ENCODE data around the gene C14orf93.

C14orf93 gene

DNA sequence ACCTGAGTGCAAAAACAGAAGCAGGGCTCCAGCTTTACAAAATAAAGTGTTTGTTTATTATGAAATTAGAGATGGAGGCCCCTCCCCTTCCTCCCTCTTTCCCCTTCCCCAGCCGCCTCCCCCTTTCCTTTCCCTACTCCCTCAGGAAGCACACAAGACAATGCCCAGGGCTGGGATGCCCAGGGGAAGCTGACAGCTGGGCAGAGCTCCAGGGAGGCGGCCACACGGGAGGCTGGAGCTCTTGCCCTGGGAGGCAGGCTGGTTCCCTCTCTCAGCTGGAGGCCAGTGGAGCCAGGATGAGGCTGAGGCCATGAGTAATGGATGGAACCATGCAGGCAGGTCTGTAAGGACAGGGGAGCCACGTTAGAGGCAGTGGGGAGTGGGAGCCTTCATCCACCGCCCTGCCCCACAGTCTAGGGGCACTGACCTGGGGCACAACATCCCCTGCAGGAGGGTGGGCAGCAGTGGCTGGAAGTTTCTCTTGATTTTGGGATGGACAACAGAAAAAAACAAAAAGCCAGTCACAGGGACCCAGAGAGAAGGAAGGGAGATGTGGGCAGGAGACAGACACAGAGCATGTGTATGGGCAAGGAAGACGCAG is 37.2 kb upstream of the C14orf93 start:
- no peak for DNase-seq

DNA sequence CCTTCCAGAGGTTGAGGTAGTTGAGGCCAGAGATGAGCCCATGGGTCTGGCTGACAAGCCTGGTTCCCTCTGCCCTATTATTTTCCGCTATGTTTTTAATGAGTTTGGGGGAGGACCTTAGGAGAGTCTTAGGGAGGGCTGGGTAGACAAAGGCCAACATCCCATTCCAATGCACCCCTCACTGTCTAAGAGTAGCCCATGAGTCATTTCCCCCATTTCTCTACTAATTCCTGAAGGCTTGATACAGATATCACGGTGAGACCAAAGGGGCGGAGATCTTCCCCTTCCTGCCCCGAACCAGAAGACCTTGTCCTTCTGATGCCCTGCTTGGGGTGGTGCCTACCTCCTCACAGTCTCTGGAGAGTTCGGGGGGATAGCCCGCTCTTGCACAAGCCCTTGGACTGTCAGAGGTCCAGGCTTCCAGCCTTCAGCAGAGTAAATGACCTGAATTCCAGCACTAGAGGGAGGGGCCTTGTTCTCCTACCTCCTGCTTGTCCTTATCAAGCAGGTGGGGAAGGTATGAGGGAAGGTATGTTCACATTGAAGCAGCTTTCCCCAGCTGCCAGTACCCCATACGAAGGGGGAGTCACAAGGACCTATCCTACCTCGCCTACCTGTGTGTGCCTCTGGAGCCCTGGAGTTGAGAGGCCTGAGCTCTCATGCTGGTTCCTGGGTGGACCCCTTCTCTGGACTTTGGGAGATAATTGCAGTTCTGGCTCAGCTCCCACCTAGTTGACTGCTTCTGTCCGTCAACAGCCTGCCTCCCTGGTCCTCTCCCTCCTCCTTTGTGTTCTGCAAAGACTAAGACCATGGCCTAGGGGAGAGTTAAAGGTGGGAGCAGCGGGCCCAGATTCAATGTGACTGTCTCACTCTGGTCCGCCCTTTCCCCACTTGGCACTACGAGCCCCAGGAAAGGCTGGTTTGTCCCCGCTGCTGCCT is 35.7 kb upstream of the C14orf93 start:
- no peak for DNase-seq

DNA sequence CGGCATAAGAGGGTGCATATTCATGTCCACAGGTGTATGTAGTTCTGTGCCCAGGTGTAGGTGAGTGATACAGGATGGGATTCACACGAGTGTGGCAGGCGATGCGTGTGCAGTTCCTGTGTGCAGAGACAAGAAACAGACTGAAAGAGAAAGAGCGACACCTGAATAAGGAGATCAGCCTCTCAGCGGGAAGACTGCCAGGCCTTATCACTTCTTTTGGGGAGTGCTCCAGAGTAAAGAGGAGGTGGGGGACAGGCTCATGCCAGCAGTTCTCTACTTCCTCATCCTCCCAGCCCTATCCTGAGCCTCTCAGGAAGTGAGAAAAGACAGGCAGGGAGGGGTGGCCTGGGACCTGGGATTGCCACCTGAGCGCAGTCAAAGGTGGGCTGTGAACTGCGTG is 34.9 kb upstream of the C14orf93 start:
- no peak for DNase-seq

DNA sequence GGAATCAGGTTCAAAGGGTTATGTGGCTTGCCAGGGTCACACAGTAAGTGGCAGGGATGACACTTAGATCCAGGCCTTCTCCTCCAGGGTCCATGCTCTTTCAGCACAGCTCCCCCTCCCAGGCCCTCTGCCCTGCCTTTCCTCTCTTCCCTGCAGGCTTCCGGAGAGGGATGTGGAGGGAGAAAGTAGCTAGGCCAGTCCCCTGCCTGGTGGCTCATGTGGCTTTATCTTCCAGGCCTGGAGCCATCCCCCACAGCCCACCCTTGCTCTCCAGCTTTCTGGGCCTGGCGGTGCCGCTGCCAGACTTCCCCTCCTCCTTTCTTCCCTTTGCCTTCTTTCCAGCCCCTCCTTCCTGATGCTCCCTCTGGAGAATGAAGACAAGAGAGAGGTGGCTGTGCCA is 33.8 kb upstream of the C14orf93 start:
- DNase-seq: no peak

DNA sequence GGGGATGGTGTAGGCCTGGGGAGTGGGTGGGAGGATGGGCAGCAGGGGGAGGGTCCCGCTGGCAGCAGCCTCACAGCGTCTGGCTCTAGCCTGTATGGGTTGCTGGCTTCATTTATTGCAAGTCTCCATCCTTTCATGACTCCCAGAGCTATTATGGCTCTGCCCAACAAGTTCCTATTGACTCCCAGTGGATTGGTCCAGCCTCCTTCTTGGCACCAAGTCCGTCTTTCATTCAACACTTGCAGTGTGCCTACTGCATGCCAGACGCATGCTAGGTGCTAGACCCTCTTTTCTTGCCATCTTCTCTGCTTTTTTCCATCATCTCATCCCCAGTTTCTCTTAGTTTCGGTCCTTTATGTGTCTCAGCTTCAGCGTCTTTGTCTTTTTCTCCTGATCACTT is 33.2 kb upstream of the C14orf93 start:
- no peak for DNase-seq

DNA sequence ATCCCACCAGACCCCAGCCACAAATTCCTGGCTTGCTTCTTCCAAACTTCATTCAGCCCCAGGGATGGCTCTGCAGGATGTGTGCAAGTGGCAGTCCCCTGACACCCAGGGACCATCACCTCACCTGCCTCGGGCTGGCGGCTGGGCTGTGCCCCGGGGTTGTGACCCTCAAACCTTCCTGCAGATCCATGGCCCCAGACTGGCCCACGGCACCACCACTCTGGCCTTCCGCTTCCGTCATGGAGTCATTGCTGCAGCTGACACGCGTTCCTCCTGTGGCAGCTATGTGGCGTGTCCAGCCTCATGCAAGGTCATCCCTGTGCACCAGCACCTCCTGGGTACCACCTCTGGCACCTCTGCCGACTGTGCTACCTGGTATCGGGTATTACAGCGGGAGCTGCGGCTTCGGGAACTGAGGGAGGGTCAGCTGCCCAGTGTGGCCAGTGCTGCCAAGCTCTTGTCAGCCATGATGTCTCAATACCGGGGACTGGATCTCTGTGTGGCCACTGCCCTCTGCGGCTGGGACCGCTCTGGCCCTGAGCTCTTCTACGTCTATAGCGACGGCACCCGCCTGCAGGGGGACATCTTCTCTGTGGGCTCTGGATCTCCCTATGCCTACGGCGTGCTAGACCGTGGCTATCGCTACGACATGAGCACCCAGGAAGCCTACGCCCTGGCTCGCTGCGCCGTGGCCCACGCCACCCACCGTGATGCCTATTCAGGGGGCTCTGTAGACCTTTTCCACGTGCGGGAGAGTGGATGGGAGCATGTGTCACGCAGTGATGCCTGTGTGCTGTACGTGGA is 32.4 kb upstream of the C14orf93 start, which contains the start of gene PSMB11:
Gene PSMB11 (plus strand): TSS at position 51 of the 804 bp plus-strand sequence. CDS start 14 bp downstream, at position 65.
- DNase-seq: no peak

DNA sequence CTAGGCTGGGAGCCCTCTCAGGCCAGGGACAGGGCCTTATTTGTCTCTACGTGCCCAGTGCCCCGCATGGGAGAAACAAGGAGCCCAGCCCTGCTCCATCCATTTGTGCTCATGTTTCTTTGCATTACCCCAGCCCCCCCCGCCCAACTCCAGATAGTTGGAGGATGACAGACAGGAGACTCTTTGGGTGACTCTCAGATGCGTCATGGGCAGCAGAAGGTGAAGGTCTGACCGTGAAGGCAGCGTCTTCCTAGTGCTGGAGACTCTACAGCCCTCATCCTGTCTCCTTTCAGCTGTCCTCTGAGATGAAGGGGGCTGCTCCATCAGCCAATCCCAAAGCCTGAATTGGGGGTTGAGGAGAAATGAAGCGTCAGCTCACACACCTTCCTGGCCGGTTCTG is 31.8 kb upstream of the C14orf93 start:
- DNase-seq: no peak

DNA sequence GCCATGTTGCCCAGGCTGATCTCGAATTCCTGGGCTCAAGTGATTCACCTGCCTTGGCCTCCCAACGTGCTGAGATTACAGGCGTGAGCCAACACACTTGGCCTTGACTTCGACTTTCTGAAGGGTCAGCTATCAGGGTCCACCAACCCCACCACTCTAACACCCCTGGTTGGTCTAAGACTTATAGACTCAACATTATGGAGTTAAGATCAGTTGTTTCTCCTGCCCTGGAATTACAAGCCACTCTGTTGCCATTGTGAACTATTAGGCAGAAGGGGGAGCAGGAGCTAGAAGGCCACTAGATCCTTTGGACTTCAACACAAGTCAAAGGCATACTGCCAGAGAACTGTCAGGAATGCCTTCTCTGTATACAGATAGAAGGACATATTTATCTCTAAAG is 30.2 kb upstream of the C14orf93 start:
- DNase-seq: no peak

DNA sequence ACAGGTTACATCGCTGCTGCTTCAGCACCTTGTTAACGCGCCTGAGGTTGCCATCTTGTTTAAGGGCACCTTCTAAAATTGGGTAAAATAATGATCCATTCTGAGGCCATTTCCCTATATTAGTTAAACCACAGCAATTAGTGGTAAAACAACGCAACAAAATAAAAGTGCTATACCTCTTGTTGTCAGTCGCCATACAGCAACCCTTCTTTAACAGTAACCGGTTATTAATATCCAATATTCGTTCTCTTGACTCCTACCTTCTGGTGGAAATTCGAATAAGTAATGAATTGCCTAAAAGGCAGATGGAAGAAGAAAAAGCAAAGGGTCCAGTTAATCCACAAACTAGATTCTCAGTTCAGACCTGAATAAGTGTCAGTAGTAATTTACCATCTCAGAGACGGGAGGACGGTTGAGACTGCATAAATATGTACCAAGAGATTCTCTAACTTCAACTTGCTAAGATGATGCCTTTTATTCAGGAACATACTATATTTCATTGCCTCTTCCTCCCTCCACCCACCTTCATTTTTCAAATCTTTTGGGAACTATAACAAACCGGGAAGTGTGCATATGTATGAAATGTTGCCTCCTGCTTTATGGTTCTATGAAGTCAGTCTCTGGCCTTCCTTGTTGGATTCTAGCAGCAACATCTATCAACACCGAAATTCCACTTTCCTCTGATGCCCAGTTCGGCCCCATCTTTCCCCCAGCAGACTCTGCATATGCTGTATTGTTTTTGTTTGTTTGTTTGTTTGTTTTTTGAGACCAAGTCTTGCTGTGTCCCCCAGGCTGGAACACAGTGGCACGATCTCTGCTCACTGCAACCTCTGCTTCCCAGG is 25.6 kb upstream of the C14orf93 start:
- no peak for DNase-seq

DNA sequence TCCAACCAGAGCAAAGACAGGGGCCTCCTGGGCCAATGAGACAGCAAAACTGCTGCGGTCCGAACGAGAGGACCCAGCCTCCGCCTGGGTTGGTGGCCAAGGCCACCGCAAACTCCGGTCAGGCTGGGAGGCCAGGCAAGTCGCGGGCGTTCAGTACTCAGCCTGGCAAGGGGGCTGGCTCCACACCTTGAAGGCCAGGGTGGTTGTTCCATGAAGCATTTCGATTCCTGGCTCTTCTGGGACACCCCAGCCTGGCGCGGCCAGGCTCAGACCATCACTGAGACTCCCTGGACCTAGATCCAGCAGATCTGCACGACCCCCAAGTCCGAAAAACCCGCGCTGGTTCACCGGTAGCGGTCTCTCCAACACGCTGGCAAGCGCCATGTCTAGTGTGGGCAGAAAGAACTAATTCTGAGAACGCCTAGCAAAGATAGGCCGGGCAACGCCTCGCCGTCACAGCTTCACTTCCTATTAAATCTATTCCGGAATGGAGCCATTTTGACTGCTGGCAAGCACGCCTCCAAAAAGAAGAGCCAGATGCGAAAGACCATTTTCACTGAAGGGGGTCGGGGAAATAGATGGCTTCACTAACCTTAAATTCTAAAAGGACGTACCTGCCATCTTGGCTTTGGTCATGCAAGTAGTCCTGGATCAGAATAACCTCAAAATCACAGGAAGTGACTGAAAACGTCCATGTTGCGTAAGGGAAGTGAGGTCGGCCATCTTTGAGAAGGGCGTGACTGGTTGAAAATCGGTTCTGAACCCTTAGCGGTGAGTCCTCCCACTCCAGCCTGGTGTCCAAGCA is 24.8 kb upstream of the C14orf93 start, which contains the start of gene PSMB5:
Gene PSMB5 (minus strand): TSS at position 403 of the 805 bp plus-strand sequence. CDS start 19 bp downstream, at position 384.
- no peak for DNase-seq

DNA sequence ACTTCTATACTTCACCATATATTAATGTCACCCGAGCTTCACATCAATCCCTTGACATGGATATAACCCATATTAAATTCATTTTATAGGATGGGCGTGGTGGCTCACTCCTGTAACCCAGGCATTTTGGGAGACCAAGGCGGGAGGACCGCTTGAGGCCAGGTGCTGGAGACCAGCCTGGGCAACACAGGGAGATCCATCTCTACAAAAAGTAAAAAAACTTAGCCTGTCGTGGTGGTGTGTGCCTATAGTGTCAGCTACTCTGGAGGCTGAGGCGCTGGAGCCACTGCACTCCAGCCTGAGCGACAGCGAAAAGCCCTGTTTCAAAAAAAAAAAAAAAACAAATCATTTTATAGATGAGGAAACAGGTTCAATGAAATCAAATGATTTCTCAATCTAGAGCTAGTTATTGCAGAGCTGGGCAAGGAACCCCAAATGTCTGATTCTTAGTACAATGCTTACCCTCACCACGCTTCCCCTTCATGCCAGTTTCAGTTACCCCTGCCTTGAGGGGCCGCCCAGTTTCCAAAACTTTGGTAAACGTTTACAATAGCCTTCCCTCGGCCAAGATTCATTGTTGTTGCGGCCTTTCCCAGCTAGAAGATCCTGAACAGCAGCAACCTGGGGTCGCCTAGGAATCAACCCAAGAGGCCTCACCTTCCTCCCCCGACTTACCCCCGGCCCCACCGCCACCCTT is 24.0 kb upstream of the C14orf93 start:
- DNase-seq: no peak

DNA sequence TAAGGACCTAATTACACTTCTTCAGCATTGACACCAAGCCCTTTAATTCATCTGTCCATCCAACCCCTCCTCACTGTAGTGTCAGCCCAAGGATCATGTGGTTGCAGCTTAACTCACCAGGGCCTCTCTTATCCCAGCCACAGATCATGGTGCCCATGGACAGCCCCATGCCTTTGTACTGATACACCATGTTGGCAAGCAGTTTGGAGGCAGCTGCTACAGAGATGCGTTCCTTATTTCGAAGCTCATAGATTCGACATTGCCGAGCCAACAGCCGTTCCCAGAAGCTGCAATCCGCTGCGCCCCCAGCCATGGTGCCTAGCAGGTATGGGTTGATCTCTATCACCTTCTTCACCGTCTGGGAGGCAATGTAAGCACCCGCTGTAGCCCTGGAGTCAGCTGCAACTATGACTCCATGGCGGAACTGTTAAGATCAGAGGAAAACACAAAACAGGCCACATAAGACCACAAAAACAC is 23.3 kb upstream of the C14orf93 start:
- no peak for DNase-seq

DNA sequence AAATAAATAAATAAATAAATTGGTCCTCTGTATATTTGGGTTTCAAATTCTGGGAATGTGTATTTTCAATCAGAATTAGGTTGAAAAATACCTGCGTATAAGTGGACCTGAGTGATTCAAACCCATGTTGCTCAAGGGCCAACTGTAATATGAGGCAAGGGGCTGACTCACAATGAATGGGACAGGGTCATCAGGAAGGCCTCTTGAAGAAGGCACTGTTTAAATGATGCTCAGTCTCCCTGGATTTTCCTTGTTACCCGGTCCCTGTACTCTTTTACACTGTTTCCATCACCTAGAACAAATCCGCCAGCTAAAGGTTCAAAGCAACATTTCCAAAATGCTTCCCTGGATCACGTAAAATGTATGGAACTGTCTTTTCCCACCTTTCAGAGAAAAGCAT is 21.0 kb upstream of the C14orf93 start:
- DNase-seq: no peak

DNA sequence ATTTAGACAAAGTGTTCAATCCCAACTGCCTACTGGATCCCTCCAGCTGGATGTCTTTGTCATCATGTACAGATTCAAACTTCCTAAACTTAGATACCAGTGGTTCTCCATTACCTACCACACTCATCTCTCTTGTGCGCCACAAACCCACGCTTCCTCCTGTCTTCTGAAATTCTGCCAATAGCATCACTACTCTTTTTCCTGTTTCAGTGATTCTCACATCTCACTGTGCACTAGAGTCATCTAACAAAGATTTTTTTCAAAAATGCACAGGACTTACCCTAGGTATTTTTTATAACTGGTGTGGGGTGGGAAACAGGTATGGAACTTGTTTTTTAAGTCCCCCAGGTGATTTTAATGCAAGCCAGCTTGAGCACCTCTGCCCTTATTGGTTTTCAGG is 18.9 kb upstream of the C14orf93 start:
- DNase-seq: no peak

DNA sequence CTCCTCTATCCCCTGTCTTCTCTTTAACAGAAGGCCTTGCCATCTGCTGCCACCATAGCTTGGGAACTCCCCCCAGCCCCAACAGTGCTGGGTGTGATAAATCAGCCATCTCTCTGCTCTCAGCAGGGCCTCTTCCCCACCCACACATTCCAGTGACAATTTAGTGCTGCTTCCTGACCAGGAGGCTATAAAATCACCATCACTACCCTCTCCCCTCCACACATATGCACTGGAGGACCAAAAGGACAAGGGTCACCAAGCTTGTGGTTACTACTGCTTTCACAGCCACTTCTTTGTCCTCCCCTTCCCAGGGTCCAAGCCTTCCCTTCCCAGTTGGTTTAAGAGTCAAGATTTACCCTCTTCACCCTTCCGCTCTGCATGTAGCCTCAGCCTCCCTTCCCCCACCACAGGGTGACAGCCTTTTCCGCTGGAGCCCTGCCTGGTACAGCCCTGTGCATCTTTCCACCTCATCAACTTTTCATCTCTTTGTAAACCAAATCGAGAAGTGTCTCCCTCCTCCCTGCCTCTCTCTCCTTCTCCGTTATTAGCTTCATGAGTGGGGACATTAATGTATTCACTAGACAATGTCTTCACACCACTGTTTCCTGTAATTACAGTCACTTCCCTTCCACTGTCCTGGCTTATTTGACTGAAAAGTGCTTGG is 15.3 kb upstream of the C14orf93 start:
- DNase-seq: no peak

DNA sequence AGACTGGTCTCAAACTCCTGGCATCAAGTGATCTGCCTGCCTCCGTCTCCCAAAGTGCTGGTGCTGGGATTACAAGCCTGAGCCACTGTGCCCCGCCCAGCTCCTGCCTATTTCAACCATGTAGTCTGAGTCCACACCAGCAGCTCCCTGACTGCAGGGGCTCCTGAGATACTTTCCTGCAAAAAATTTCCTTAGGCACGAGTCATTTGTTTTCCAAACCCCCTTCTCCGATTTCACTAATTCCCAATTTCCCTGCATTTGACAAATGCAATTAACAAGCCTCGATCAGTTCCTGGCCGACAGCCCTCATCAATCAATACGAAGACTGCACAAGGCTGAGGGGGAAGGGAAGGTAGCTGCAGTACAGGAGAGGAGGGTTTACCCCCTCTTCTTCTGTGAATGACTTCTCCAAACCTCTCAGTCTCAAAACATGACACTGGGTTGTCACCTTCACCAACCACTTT is 14.7 kb upstream of the C14orf93 start:
- no peak for DNase-seq

DNA sequence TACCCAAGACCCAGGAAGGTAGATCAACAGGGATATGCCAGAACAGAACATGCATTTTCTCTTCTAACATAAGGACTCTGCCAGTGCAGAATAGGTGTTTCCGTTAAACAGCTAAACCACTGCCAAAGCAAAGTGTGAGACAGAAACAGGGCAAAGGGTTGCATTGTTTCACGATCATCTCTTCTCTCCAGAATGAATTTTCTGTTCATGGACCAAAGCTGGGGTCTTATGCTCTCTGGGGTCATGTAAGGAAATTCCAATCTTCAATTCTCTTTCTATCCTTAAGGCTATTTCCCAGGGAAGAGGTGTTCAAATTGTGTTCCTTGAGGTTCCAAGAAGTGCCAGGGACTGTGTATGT is 13.8 kb upstream of the C14orf93 start:
- DNase-seq: no peak

DNA sequence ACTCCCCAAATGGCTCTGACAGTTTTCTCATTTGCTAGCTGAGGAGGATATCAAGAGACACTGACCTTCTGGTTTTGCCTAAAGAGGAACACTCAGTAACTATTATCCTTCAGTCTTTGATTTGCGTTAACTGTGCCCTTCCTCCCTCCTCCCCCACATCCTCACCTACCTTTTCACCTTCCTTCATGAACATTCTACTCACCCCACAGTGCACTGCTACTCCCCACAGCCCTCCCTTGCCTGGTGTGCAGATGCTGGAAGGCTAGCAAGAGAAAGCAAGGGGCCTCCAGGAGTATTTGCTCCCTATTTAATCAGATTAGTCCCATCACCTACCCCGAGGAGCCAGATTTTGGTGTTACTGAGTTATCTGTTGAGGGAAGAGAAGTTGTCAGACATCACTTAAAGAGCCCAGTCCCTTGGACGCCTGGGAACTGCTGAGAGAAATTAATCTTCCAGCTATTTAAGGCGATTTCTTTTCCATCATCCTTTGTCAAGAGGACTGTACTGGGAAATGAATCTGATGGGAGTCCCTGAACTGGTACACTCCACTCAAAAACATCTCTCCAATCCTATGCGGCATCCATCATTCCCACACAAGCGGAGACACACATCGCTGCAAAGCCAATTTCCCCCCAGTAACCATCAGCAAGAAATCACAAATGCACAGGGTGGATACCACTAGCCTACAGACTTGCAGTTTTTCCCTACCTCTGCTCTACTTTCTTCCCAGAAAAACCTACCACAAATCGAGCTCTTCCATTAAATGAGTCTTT is 13.3 kb upstream of the C14orf93 start:
- peak in 3 of 56 donors; percentile 5 to 12 (median 5) for DNase-seq

Data from nucleus accumbens (tissue), 56 donors.